ENCODE measurements around the gene SYCP2. TPM values are rescaled to one million over a fixed set of nuclear protein-coding genes. Genes with fewer than 3 reads are reported as not detected.
A peak's percentile ranks its signal among the peaks of the same experiment; 100 is the strongest.

Gene SYCP2
- total RNA-seq, 1 experiment from 2014 or later, result 0.88 TPM

- POLR2A ChIA-PET (ENCODE audit: low non-redundant PET), result no interaction called here
- CTCF ChIA-PET, result no interaction called here
- intact Hi-C loops (cut with micrococcal nuclease; ENCODE audit: unreplicated experiment), result no loop called here
Observed at GRCh38 chr20:59835057-59835447, 98.4 kb downstream of the SYCP2 start.

GRCh38 chr20:59832406-59833363 is 100.8 kb downstream of the SYCP2 start:
- TF ChIP-seq CTCF (conservative IDR thresholded peaks at IDR 0.05; ENCODE audit: low read depth, low read length) (no peak), EZH2 (IDR thresholded peaks at IDR 0.05; ENCODE audit: borderline replicate concordance, low read depth, low read length, poor library complexity, severe bottlenecking) (no peak)
- H3K9me3 ChIP-seq (ENCODE audit: low read depth, low read length, poor library complexity, severe bottlenecking), result no peaks in the 10 kb centered on the region
- no peak overlapping the region for H3K4me3 ChIP-seq (ENCODE audit: low read depth, low read length, poor library complexity, severe bottlenecking)
- DNase-seq (ENCODE audit: low spot score), result no peak
- POLR2A ChIA-PET (ENCODE audit: low non-redundant PET), result no interaction called here
- peaks cover 5% of the 10 kb centered on the region for H3K4me1 ChIP-seq (ENCODE audit: insufficient read depth, low read length, poor library complexity, severe bottlenecking)
- intact Hi-C loops (cut with micrococcal nuclease; ENCODE audit: unreplicated experiment), result no loop called here
- H3K27ac ChIP-seq (ENCODE audit: low read depth, low read length, poor library complexity, severe bottlenecking), result no peak overlapping the region
- H3K27me3 ChIP-seq (replicated peaks; ENCODE audit: insufficient read depth, low read depth, low read length, poor library complexity), result peaks cover 11% of the 10 kb centered on the region
- CTCF ChIA-PET, result no interaction called here
- BruUV-seq (replicated peaks), result no TSS peak
- no peaks in the 10 kb centered on the region for H3K36me3 ChIP-seq (ENCODE audit: insufficient read depth, low read length, poor library complexity, severe bottlenecking)

More at GRCh38 chr20:59835057-59835447, 98.4 kb downstream of the SYCP2 start:
- no TSS peak for BruUV-seq (replicated peaks)
- Histone ChIP-seq H3K27me3 (replicated peaks; ENCODE audit: insufficient read depth, low read depth, low read length, poor library complexity) (peaks cover 24% of the 10 kb centered on the region), H3K4me1 (ENCODE audit: insufficient read depth, low read length, poor library complexity, severe bottlenecking) (peaks cover 5% of the 10 kb centered on the region), H3K4me3 (ENCODE audit: low read depth, low read length, poor library complexity, severe bottlenecking) (no peak overlapping the region), H3K9me3 (ENCODE audit: low read depth, low read length, poor library complexity, severe bottlenecking) (no peaks in the 10 kb centered on the region), H3K27ac (ENCODE audit: low read depth, low read length, poor library complexity, severe bottlenecking) (no peak overlapping the region), H3K36me3 (ENCODE audit: insufficient read depth, low read length, poor library complexity, severe bottlenecking) (no peaks in the 10 kb centered on the region)
- TF ChIP-seq EZH2 (IDR thresholded peaks at IDR 0.05; ENCODE audit: borderline replicate concordance, low read depth, low read length, poor library complexity, severe bottlenecking) (no peak), CTCF (conservative IDR thresholded peaks at IDR 0.05; ENCODE audit: low read depth, low read length) (no peak)
- DNase-seq (ENCODE audit: low spot score), result peak; percentile 15

GRCh38 chr20:59831916-59832270 is 101.5 kb downstream of the SYCP2 start:
- peaks cover 7% of the 10 kb centered on the region for H3K27me3 ChIP-seq (replicated peaks; ENCODE audit: insufficient read depth, low read depth, low read length, poor library complexity)
- intact Hi-C loops (cut with micrococcal nuclease; ENCODE audit: unreplicated experiment), result no loop called here
- ChIA-PET CTCF (no interaction called here), POLR2A (ENCODE audit: low non-redundant PET) (no interaction called here)
- DNase-seq (ENCODE audit: low spot score), result no peak
- BruUV-seq (replicated peaks), result no TSS peak
- peaks cover 5% of the 10 kb centered on the region for H3K4me1 ChIP-seq (ENCODE audit: insufficient read depth, low read length, poor library complexity, severe bottlenecking)
- TF ChIP-seq EZH2 (IDR thresholded peaks at IDR 0.05; ENCODE audit: borderline replicate concordance, low read depth, low read length, poor library complexity, severe bottlenecking) (no peak), CTCF (conservative IDR thresholded peaks at IDR 0.05; ENCODE audit: low read depth, low read length) (no peak)
- H3K9me3 ChIP-seq (ENCODE audit: low read depth, low read length, poor library complexity, severe bottlenecking), result no peaks in the 10 kb centered on the region
- no peak overlapping the region for H3K4me3 ChIP-seq (ENCODE audit: low read depth, low read length, poor library complexity, severe bottlenecking)
- H3K27ac ChIP-seq (ENCODE audit: low read depth, low read length, poor library complexity, severe bottlenecking), result no peak overlapping the region
- no peaks in the 10 kb centered on the region for H3K36me3 ChIP-seq (ENCODE audit: insufficient read depth, low read length, poor library complexity, severe bottlenecking)

Measured in A673 (cell line).